ENCODE data around the gene CYTH1.

DNA sequence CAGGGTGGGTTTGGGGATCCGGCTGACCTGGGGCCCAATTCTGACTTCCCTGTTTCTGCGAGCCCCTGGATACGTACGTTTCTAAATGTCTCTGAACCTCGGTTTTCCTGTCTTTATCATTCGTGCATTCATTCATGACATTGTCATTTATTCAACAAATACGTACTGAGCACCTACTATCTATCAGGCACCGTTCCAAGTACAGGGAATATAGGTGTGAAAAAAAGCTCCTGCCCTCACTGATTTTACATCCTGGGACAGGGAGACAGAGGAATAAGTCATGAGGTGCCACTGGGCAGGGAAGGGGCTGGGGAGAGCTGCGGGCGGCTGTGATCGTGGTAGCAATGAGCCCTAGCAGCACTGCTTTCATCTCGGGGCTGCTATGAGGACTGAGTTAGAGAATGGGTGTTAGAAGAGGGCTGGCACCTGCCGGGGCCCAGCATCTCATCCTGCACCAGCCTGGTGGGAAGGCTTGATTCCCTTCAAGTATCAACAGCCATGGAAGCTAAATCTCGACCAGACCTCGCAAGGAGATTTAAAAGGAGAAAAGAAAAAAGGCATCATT lies 116.6 kb downstream of the CYTH1 start:
- TF ChIP-seq, protein P1, sequence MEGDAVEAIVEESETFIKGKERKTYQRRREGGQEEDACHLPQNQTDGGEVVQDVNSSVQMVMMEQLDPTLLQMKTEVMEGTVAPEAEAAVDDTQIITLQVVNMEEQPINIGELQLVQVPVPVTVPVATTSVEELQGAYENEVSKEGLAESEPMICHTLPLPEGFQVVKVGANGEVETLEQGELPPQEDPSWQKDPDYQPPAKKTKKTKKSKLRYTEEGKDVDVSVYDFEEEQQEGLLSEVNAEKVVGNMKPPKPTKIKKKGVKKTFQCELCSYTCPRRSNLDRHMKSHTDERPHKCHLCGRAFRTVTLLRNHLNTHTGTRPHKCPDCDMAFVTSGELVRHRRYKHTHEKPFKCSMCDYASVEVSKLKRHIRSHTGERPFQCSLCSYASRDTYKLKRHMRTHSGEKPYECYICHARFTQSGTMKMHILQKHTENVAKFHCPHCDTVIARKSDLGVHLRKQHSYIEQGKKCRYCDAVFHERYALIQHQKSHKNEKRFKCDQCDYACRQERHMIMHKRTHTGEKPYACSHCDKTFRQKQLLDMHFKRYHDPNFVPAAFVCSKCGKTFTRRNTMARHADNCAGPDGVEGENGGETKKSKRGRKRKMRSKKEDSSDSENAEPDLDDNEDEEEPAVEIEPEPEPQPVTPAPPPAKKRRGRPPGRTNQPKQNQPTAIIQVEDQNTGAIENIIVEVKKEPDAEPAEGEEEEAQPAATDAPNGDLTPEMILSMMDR (IDR thresholded peaks at IDR 0.05), result no peak
- TF ChIP-seq EP300 (IDR thresholded peaks at IDR 0.05; ENCODE audit: low read depth), result no peak
